Parathyroid adenoma (tissue), 2 donors: ENCODE data around the gene DTX3.

Experiments used
- H2AFZ ChIP-seq: fragments of 300-600 bp; sonication (generic); one replicate; pipeline ENCODE4 v1.7.0; 2017; ENCODE audit warnings: antibody characterized with exemption, mild to moderate bottlenecking
- H3K27ac ChIP-seq: fragments of 300-600 bp; sonication (generic); one replicate; pipeline ENCODE4 v1.7.0; 2017
- H3K27me3 ChIP-seq: fragments of 300-600 bp; sonication (generic); one replicate; pipeline ENCODE4 v1.7.0; 2017; ENCODE audit warnings: low read length; ENCODE audit not compliant: control insufficient read depth, insufficient read depth
- H3K36me3 ChIP-seq: fragments of 300-600 bp; sonication (generic); one replicate; pipeline ENCODE4 v1.7.0; 2017; ENCODE audit warnings: low read length; ENCODE audit not compliant: control insufficient read depth, insufficient read depth
- H3K4me1 ChIP-seq: fragments of 300-600 bp; sonication (generic); one replicate; pipeline ENCODE4 v1.7.0; 2017; ENCODE audit warnings: control low read depth
- H3K4me2 ChIP-seq: fragments of 300-600 bp; sonication (generic); one replicate; pipeline ENCODE4 v1.7.0; 2017; ENCODE audit warnings: low read length
- H3K4me3 ChIP-seq: fragments of 300-600 bp; sonication (generic); one replicate; pipeline ENCODE4 v1.7.0; 2017; ENCODE audit warnings: low read depth, low read length
- H3K79me2 ChIP-seq: fragments of 300-600 bp; sonication (generic); one replicate; pipeline ENCODE4 v1.7.0; 2017; ENCODE audit warnings: control low read depth
- H3K9ac ChIP-seq: fragments of 300-600 bp; sonication (generic); one replicate; pipeline ENCODE4 v1.7.0; 2017; ENCODE audit warnings: mild to moderate bottlenecking
- H3K9me3 ChIP-seq: fragments of 300-600 bp; sonication (generic); one replicate; pipeline ENCODE4 v1.7.0; 2017; ENCODE audit warnings: low read length; ENCODE audit not compliant: control insufficient read depth
- TF ChIP-seq, protein P1 (sequence below): fragments of 300-600 bp; sonication (generic); IDR thresholded peaks from one replicate; pipeline ENCODE4 v1.7.0; 2017; ENCODE audit warnings: antibody characterized with exemption, mild to moderate bottlenecking
- donor health status: primary hyperparathyroidism.

DTX3 gene

DNA sequence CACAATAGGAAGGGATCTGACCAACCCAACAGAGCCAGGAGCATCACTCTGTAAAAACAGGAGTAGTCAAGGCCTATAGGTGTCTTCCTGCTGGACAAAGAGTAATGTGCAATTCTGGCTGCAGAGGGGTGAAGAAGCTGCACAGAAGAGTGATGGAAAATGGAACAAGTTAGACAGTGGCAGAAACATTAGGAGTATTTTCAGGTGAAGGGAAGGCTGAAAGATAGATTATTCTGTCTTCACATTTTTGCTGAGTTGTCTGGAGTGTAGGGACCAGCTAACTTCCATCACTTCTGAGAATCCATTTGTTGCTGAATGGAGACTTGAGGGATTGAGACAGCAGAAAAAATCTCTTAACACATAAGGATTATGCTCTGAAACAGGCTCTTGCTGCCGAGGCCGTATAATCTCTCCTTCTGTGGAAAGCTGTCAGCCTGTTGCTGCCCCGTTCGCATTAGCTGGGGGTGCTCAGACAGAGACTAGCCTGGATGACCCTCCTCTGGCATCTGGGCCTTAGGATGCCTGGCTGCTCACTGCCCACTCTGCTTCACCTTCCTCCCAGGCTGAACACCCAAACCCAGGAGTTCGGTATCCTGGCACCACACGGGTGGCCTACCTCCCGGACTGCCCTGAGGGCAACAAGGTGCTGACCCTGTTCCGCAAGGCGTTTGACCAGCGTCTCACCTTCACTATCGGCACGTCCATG is 3.5 kb downstream of the DTX3 start:
- no peak overlapping the region for H3K9ac ChIP-seq
- H3K79me2 ChIP-seq, result no peaks in the 10 kb centered on the region
- H3K36me3 ChIP-seq, result no peaks in the 10 kb centered on the region
- H3K27ac ChIP-seq, result no peak overlapping the region
- no peak overlapping the region for H3K4me3 ChIP-seq
- peaks cover 16% of the 10 kb centered on the region for H3K4me1 ChIP-seq
- TF ChIP-seq, protein P1, sequence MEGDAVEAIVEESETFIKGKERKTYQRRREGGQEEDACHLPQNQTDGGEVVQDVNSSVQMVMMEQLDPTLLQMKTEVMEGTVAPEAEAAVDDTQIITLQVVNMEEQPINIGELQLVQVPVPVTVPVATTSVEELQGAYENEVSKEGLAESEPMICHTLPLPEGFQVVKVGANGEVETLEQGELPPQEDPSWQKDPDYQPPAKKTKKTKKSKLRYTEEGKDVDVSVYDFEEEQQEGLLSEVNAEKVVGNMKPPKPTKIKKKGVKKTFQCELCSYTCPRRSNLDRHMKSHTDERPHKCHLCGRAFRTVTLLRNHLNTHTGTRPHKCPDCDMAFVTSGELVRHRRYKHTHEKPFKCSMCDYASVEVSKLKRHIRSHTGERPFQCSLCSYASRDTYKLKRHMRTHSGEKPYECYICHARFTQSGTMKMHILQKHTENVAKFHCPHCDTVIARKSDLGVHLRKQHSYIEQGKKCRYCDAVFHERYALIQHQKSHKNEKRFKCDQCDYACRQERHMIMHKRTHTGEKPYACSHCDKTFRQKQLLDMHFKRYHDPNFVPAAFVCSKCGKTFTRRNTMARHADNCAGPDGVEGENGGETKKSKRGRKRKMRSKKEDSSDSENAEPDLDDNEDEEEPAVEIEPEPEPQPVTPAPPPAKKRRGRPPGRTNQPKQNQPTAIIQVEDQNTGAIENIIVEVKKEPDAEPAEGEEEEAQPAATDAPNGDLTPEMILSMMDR, result no peak
- H2AFZ ChIP-seq, result no peak overlapping the region
- no peak overlapping the region for H3K4me2 ChIP-seq
- H3K27me3 ChIP-seq, result no peaks in the 10 kb centered on the region
- H3K9me3 ChIP-seq, result no peaks in the 10 kb centered on the region

DNA sequence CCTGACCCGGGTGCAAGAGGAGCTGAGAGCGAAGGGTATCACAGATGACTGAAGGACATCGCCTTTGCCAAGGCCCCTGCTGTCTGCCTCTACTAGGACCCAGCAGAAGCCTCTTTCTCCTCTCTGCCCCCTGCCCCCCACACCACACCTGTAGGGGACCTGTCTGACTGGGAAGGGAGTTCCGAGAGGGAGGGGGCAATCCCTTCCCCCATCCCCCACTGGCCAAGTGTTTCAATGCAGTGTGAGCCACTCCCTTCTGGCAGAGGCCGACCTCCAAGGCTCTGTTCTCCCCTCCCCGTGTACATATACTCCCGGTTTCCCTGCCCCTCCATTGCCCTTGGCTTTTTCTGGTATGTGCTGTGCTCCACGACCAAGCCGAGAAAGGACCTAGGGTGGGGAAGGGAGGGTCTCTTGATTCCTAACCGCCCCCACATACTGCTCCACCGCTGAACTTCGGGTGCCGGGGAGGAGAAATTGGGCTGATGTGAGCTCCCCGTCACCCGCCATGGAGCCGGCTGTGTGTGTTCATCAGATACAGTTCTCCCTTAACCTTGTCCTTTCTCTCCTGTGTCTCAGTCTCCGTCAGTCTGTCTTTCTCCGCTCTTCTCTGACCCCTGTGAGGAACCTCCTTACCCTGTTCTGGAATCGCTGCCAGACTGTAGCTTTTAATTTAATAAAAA is 4.6 kb downstream of the DTX3 start:
- no peak overlapping the region for H2AFZ ChIP-seq
- no peaks in the 10 kb centered on the region for H3K79me2 ChIP-seq
- H3K4me1 ChIP-seq, result peaks cover 5% of the 10 kb centered on the region
- H3K4me2 ChIP-seq, result no peak overlapping the region
- H3K4me3 ChIP-seq, result no peak overlapping the region
- H3K9me3 ChIP-seq, result no peaks in the 10 kb centered on the region
- no peaks in the 10 kb centered on the region for H3K27me3 ChIP-seq
- H3K27ac ChIP-seq, result no peak overlapping the region
- no peak overlapping the region for H3K9ac ChIP-seq
- TF ChIP-seq, protein P1, result no peak
- no peaks in the 10 kb centered on the region for H3K36me3 ChIP-seq

DNA sequence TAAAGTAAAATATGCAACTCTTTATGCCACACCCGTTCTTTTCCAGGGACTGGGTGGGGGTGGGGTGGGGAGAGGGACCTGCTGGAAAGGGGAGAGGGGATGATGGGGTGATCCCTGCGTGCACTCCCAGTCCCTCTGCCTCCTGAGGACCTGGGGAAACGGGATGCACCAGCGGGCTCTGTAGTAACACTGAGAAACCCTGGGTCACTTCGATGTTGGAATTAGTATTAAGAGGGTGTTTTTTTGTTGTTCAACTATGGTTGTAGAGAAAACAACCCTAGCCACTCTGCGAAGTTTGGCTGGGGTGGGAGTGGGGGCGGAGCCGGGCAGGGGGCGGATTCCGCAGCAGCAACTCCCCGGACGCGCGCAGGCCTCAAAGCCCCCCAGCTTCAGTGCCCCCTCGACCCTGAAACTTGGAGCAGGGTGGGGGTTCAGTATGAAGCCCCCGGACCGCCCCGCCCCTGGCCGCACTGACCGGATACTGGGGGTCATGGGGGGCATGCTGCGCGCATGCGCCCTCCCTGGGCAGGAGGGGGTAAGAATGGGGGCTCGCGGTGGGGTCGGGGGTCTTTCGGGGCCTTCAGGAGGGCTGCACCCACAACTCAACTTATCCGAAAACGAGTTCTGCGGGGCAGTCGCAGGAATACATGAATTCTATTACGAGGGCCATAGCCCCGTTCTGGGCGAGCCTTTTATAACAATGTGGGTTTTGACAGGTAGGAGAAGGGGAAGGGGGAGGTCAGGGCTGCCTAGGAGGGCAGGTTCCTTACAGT is 5.3 kb downstream of the DTX3 start:
- Histone ChIP-seq H3K79me2 (no peaks in the 10 kb centered on the region), H3K4me3 (peak overlapping the region; percentile 65), H3K9me3 (no peaks in the 10 kb centered on the region), H3K36me3 (no peaks in the 10 kb centered on the region), H3K4me2 (no peak overlapping the region), H2AFZ (peak overlapping the region; percentile 34), H3K4me1 (peaks cover 3% of the 10 kb centered on the region), H3K9ac (no peak overlapping the region), H3K27me3 (no peaks in the 10 kb centered on the region), H3K27ac (peak overlapping the region; percentile 17)
- TF ChIP-seq, protein P1, result no peak

DNA sequence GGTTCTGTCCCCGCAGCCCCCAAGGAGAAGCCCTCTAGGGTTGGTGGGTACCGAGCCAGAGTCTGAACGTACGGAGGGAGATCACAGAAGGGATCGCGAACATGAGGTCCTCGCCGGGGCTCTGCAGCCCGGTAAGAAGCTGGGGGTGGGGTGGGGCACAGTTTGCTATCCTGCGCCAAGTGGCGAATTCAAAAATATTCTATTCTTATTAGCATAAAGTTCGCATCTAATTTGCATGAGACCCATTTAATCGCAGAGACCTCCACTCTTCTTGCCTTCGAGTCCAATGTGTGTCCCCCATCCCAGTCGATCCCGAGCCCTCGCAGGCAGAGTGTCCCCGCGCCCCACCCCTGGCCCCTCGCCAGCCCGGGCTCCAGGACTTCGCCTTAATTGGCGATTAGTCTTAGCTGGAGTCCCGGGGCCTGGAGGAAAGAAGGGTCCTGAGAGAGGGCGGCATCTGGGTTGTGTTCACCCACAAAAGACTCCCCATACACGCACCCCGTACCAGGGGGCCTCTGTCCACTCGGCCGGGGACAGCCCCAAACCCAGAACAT is 6.0 kb downstream of the DTX3 start:
- TF ChIP-seq, protein P1, result no peak
- Histone ChIP-seq H3K9me3 (no peaks in the 10 kb centered on the region), H3K4me3 (peak overlapping the region; percentile 65), H2AFZ (peak overlapping the region; percentile 90), H3K27ac (peak overlapping the region; percentile 17), H3K9ac (no peak overlapping the region), H3K4me1 (peaks cover 3% of the 10 kb centered on the region), H3K36me3 (no peaks in the 10 kb centered on the region), H3K4me2 (peak overlapping the region; percentile 79), H3K27me3 (no peaks in the 10 kb centered on the region), H3K79me2 (no peaks in the 10 kb centered on the region)
